Omental fat pad (tissue), 4 donors: ENCODE results near the gene ATP5F1D. TPM values are rescaled to one million over a fixed set of nuclear protein-coding genes. Genes with fewer than 3 reads are reported as not detected.

Experiments used
- ATAC-seq: fragments of 150-250 bp; one replicate; pipeline ENCODE4 v1.9.1; 2016; ENCODE audit warnings: mild to moderate bottlenecking, moderate library complexity; ENCODE audit not compliant: low FRiP score
- DNase-seq: peaks from one replicate; pipeline ENCODE4 v3.0.0-alpha.2; 2019; ENCODE audit warnings: low spot score
- CTCF ChIP-seq, 3 donors: fragments of 450-650 bp; IDR thresholded peaks; one replicate each; pipeline ENCODE4 v1.5.1; 2016 to 2017; ENCODE audit warnings: antibody characterized with exemption in 3 of 3, mild to moderate bottlenecking in 3 of 3, moderate library complexity in 2 of 3
- total RNA-seq, 4 donors: library from RNA; depleted of rRNA; stranded (reverse); fragments of >200 nt; gene quantifications; one replicate each; pipeline ENCODE4 v1.1.0, GENCODE V29; 2016

The ATP5F1D gene
- total RNA-seq, 4 donors from 2014 or later = 46.4 to 76.0 (median 60.2) TPM

DNA sequence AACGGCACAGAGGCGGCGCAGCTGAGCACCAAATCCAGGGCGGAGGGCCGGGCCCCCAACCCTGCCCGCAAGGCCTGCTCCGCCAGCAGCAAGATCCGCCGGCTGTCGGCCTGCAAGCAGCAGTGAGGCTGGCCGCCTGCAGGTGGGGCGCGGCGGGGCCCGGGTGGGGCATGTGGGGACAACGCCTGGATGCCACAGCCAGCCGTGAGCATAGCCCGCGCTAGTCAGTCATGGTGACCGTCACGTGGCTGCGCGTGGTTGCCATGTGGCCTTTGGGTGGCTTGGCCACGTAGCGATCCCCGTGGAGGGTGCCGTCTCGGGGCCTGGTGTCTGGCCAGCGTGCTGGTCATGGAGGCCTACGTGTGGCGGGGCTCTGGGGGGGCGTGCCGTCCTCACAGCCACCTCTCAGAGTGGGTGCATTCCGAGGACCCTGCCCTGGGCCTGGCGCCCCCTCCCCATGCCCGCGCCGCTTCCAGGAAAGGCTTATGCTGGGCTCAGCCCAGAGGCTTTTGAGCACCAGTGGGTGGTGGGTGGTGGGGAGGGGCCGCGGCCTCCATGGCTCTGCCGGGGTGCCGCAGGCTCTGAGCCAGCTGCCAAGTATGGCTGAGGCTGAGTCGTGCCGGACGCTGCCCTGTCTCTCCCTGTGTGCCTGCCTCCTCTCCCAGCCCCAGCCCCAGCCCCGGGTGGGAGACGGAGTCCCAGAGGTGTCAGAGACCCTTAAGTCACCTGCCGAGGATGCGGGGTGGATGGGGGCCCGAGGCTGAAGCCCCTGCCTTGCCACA, 14.8 kb upstream of the ATP5F1D start:
- no peak for DNase-seq
- ATAC-seq = no peak
- TF ChIP-seq CTCF (IDR thresholded peaks at IDR 0.05) = no peak

DNA sequence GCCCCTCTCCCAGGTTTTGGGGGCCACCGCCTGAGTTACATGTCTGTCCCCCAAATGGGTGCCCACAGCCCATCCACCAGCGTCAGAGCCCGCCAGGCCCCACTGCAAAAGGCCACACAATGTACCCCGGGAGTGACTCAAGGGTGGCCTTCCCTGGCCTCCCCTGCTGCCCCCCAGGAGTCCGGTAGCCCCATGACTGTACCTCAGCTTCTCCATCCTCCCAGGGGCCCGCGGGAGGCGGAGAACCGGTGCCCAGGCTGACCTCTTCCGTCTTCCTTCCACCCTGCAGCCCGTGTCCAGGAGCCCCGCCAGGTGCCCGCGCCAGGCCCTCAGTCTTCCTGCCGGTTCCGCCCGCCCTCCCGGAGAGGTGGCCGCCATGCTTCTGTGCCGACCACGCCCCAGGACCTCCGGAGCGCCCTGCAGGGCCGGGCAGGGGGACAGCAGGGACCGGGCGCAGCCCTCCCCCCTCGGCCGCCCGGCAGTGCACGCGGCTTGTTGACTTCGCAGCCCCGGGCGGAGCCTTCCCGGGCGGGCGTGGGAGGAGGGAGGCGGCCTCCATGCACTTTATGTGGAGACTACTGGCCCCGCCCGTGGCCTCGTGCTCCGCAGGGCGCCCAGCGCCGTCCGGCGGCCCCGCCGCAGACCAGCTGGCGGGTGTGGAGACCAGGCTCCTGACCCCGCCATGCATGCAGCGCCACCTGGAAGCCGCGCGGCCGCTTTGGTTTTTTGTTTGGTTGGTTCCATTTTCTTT, 14.1 kb upstream of the ATP5F1D start:
- no peak for DNase-seq
- no peak for TF ChIP-seq CTCF (IDR thresholded peaks at IDR 0.05)

GRCh38 chr19:1228161-1228957, 13.2 kb upstream of the ATP5F1D start:
- no peak for DNase-seq
- no peak for TF ChIP-seq CTCF (IDR thresholded peaks at IDR 0.05)
- no peak for ATAC-seq

More for the DNA sequence above, 14.1 kb upstream of the ATP5F1D start:
- ATAC-seq = no peak

GRCh38 chr19:1229056-1229923, 12.3 kb upstream of the ATP5F1D start:
- ATAC-seq (no peak), DNase-seq (no peak)
- no peak for TF ChIP-seq CTCF (IDR thresholded peaks at IDR 0.05)

GRCh38 chr19:1229924-1230782, 11.4 kb upstream of the ATP5F1D start:
- TF ChIP-seq CTCF (IDR thresholded peaks at IDR 0.05) = no peak
- no peak for DNase-seq
- ATAC-seq = no peak
